Measurements from ENCODE around the gene OGT. TPM values are rescaled to one million over a fixed set of nuclear protein-coding genes. Genes with fewer than 3 reads are reported as not detected.
"Not testable (repeated sequence)": the region's sequence is repeated elsewhere in the genome, so short reads cannot be mapped to it uniquely, and the experiment has no call there.

OGT gene
- total RNA-seq, 1 experiment from 2014 or later = 52.8 TPM

DNA sequence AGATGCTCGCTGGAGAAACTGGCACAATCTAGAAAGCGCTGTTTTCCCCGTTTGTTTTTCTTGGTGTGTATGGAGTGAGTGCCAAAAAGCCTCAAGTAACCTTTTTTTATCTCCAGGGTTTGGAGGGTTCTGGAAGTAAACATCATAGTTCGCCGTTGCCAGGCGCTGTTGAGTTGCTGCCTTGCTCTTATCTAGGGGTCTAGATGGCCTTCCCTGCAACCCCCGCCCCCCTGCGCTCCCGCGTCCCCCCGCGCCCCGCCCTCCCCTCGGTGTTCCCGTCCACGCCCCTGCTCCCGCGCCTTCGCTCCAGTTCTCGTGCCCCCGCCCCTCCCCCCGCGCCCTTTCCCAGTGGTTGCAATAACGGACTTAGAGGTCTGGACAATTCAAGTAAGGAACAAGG is 44.8 kb downstream of the OGT start:
- no peak for DNase-seq (ENCODE audit: low spot score)
- in situ Hi-C loops (cut with HindIII; ENCODE audit: low sequenced_read_pairs) = no loop called here

DNA sequence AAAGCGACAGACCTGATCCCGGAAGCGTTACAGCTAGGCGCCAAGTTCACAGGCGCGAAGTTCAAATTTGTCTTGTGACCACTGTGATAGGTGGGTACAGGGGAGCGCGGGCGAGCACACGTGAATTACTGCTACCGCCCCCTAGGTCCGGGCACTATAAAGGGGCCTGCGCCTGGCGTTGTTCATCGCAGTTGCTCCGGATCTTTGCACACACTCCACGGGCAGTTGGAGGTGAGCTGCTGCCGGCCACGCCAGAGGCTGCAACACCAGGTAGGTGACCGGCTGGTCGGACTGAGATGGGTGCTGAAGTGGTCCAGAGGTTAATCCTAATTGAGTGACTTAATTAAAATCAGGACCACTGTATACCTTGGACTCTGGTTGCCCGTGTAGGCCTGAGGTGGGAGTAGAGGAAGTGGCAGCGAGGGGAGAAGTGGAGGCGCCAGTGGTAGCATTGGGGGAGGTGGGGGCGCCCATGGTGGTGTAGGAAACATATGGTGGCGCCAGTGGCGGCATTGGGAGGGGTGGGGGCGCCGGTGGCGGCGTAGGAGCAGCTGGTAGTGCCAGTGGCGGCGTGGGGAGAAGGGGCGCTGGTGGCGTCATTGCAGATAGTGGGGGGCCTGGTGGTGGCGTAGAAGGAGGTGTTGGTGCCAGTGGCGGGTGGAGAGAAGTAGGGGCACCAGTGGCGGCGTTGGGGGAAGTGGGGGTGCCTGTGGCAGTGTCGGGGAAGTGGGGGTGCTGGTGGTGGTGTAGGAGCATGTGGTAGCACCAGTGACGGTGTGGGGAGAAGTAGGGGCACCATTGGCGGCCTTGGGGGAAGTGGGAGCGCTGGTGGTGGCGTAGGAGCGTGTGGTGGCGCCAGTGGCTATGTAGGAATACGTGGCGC is 45.6 kb downstream of the OGT start, which contains the start of gene GCNA:
GCNA (plus strand) TSS at position 185 of the 883 bp plus-strand sequence. CDS start 2,385 bp downstream, outside the sequence.
- DNase-seq (ENCODE audit: low spot score) = no peak
- in situ Hi-C loops (cut with HindIII; ENCODE audit: low sequenced_read_pairs) = no loop called here

- no peak for DNase-seq (ENCODE audit: low spot score)
- in situ Hi-C loops (cut with HindIII; ENCODE audit: low sequenced_read_pairs) = no loop called here
Observed at GRCh38 chrX:71579136-71579989, 46.5 kb downstream of the OGT start.

GRCh38 chrX:71579990-71580380 is 47.1 kb downstream of the OGT start:
- DNase-seq (ENCODE audit: low spot score) = no peak
- in situ Hi-C loops (cut with HindIII; ENCODE audit: low sequenced_read_pairs) = no loop called here

GRCh38 chrX:71581210-71581609 is 48.3 kb downstream of the OGT start:
- DNase-seq (ENCODE audit: low spot score) = no peak
- in situ Hi-C loops (cut with HindIII; ENCODE audit: low sequenced_read_pairs) = no loop called here

DNA sequence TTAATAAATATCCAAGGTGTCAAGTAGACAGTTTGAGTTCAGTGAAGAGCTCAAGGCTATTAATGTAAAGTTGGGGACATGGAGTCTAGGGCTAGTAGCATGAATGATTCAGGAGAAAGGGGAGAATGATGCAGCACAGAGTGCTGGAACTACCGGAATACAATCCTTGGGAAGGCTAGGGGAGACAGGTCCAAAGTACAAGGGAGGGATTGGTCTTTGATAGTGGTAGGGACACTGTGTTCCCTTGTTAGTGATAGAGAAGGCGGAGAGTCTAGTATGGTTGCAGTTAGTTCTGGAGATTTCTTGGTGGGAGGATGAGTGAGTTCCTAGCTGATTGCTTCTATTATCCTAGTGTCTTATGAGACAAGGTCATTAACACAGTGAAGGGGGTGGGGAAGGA is 54.0 kb downstream of the OGT start:
- in situ Hi-C loops (cut with HindIII; ENCODE audit: low sequenced_read_pairs) = no loop called here
- no peak for DNase-seq (ENCODE audit: low spot score)

GRCh38 chrX:71593210-71593609 is 60.3 kb downstream of the OGT start:
- DNase-seq (ENCODE audit: low spot score); in situ Hi-C loops (cut with HindIII; ENCODE audit: low sequenced_read_pairs): not testable (repeated sequence)

- DNase-seq (ENCODE audit: low spot score) = no peak
- in situ Hi-C loops (cut with HindIII; ENCODE audit: low sequenced_read_pairs) = no loop called here
Observed at GRCh38 chrX:71599965-71600364, 67.1 kb downstream of the OGT start.

DNA sequence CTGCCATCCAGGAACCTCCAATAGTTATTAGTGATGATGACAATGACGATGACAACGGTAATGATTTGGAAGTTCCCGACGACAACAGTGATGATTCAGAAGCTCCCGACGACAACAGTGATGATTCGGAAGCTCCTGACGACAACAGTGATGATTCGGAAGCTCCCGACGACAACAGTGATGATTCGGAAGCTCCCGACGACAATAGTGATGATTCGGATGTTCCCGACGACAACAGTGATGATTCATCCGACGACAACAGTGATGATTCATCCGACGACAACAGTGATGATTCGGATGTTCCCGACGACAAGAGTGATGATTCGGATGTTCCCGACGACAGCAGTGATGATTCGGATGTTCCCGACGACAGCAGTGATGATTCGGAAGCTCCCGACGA is 70.7 kb downstream of the OGT start:
- in situ Hi-C loops (cut with HindIII; ENCODE audit: low sequenced_read_pairs) = no loop called here
- DNase-seq (ENCODE audit: low spot score) = no peak

- DNase-seq (ENCODE audit: low spot score) = no peak
- in situ Hi-C loops (cut with HindIII; ENCODE audit: low sequenced_read_pairs) = no loop called here
Observed at GRCh38 chrX:71604141-71604540, 71.2 kb downstream of the OGT start.

GRCh38 chrX:71604796-71605568 is 72.1 kb downstream of the OGT start:
- in situ Hi-C loops (cut with HindIII; ENCODE audit: low sequenced_read_pairs) = no loop called here
- no peak for DNase-seq (ENCODE audit: low spot score)

GRCh38 chrX:71606536-71607216 is 73.8 kb downstream of the OGT start:
- in situ Hi-C loops (cut with HindIII; ENCODE audit: low sequenced_read_pairs) = no loop called here

DNA sequence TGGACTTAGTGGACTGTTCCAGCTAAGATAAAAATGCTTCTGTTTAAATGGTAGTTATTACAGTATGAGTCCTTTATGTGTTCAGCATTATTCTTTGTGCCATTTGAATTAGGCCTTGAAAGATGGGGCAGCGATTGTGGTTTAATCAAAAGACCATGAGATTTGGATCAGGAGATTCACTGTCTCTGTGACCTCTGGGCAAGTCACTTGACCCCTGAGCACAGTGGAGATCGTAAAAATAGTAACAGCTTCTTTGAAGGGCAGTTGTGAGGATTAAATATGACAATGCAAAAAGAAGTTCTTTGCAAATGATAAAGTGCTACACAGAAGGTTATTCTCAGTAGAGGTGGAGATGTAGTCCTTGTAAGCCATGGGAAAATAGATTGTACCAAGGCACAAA is 74.6 kb downstream of the OGT start:
- no peak for DNase-seq (ENCODE audit: low spot score)
- in situ Hi-C loops (cut with HindIII; ENCODE audit: low sequenced_read_pairs) = no loop called here

More at GRCh38 chrX:71606536-71607216, 73.8 kb downstream of the OGT start:
- DNase-seq (ENCODE audit: low spot score) = no peak

DNA sequence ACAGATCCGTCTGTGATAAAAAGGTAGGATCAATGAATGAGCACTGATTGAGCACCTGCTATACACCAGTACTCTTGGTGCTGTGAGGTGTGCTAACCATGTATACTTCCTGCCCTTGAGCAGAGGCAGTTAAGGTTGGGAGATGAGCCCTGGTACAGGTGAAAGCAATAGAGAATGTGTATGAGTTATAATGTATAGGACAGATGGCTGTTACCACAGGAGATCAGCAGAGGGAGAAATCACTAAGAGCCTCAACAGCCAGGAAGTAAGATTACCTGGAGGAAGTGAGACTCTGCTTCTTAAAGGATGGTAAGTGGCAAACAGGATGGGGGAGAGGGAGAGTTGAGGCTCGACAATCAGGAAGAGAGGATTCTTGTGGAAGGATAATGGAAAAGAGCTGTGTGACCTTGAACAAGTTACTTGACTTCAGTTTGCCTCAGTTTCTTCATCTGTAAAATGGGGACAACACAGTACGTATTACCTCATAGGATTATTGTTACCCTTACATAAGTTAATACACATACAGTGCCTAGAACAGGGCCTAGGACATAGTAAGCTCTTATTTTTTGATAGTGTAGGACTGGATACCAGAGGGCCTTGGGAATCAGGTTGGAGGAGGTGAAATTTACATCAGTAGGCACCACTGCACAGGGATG is 76.3 kb downstream of the OGT start:
- in situ Hi-C loops (cut with HindIII; ENCODE audit: low sequenced_read_pairs) = no loop called here
- DNase-seq (ENCODE audit: low spot score) = no peak

DNA sequence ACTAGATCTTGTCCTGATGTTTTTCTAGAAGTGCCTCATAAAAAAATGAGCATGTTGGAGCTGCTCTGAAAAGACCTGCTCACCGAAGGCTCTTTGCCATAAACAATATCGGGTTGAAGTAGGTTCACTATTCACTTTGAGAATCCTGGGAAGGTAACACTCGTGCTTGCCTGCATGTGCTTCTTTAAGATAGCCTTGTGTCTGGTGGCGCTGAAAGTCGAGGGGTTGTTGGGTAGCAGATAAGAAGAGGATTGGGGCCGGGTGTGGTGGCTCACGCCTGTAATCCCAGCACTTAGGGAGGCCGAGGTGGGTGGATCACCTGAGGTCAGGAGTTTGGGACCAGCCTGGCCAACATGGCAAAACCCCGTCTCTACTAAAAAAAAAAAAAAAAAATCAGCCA is 78.8 kb downstream of the OGT start:
- DNase-seq (ENCODE audit: low spot score); in situ Hi-C loops (cut with HindIII; ENCODE audit: low sequenced_read_pairs): not testable (repeated sequence)

DNA sequence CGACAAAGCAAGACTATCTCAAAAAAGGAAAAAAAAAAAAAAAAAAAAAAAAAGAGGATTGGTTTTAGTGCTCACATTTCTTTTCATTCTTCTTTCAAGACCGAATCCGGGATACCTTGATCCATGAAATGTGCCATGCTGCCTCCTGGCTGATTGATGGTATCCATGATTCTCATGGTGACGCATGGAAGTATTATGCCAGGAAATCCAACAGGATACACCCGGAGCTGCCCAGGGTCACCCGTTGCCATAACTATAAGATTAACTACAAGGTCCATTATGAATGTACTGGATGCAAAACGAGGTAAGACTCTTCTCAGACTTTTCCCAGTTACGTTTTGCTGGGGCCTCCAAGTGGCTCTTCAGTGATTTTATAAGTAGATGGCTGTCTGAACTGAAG is 79.4 kb downstream of the OGT start:
- in situ Hi-C loops (cut with HindIII; ENCODE audit: low sequenced_read_pairs) = no loop called here
- DNase-seq (ENCODE audit: low spot score) = no peak

GRCh38 chrX:71615056-71615455 is 82.2 kb downstream of the OGT start:
- in situ Hi-C loops (cut with HindIII; ENCODE audit: low sequenced_read_pairs) = no loop called here

GRCh38 chrX:71615954-71616353 is 83.0 kb downstream of the OGT start:
- DNase-seq (ENCODE audit: low spot score) = no peak
- in situ Hi-C loops (cut with HindIII; ENCODE audit: low sequenced_read_pairs) = no loop called here

More at GRCh38 chrX:71615056-71615455, 82.2 kb downstream of the OGT start:
- no peak for DNase-seq (ENCODE audit: low spot score)
